AG09309 (cell line): ENCODE data around the gene CYP2W1.

Experiments
- DNase-seq: peaks from one replicate; pipeline ENCODE4 v3.0.0-alpha.2; 2010; ENCODE audit warnings: low read depth
- H3K4me3 ChIP-seq: 2 replicates; pipeline ENCODE4 v1.5.1; 2011; ENCODE audit warnings: mild to moderate bottlenecking, low read depth, low read length, moderate library complexity; ENCODE audit not compliant: control insufficient read depth
- TF ChIP-seq, protein P1 (sequence below): IDR thresholded peaks from 2 replicates; pipeline ENCODE4 v1.5.1; 2011; ENCODE audit warnings: mild to moderate bottlenecking, low read depth, low read length, inconsistent platforms; ENCODE audit not compliant: insufficient read depth, control insufficient read depth; ENCODE audit errors: missing control alignments

The CYP2W1 gene

GRCh38 chr7:979886-980571 is 3.0 kb upstream of the CYP2W1 start:
- TF ChIP-seq, protein P1, sequence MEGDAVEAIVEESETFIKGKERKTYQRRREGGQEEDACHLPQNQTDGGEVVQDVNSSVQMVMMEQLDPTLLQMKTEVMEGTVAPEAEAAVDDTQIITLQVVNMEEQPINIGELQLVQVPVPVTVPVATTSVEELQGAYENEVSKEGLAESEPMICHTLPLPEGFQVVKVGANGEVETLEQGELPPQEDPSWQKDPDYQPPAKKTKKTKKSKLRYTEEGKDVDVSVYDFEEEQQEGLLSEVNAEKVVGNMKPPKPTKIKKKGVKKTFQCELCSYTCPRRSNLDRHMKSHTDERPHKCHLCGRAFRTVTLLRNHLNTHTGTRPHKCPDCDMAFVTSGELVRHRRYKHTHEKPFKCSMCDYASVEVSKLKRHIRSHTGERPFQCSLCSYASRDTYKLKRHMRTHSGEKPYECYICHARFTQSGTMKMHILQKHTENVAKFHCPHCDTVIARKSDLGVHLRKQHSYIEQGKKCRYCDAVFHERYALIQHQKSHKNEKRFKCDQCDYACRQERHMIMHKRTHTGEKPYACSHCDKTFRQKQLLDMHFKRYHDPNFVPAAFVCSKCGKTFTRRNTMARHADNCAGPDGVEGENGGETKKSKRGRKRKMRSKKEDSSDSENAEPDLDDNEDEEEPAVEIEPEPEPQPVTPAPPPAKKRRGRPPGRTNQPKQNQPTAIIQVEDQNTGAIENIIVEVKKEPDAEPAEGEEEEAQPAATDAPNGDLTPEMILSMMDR: no peak
- no peak for DNase-seq
- H3K4me3 ChIP-seq: no peak overlapping the region

DNA sequence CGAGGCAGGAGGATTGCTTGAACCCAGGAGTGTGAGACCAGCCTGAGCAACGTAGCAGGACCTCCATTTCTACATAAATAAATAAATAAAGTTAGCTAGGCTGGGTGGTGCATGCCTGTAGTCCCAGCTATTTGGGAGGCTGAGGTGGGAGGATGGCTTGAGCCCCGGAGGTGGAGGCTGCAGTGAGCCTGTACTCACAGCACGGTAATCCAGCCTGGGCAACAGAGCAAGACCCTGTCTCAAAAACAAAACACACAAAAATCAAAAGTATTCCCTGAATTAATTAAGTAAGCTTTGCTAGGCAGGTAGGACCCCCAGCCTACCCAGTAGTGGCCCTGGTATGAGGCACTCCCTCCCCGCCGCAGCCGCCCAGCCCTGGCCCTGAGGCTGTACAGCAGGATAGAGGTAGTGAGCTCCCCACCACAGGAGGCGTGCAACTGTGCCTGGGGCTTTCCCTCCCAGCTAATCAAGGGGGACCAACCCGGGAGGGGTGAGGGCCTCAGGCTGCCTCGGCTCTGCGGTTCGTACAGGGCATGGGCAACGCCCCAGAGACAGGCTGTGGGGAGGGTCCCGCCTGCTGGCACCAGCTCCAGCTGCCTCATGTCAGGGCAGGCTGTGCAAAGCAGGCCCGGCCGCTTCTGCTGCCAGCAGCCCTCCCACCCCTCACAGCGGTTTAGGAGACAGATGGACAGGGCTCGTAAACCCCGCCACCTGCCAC is 1.0 kb upstream of the CYP2W1 start:
- TF ChIP-seq, protein P1: no peak
- H3K4me3 ChIP-seq: no peak overlapping the region
- DNase-seq: no peak

- TF ChIP-seq, protein P1: no peak
- no peak for DNase-seq
- no peak overlapping the region for H3K4me3 ChIP-seq
Observed at GRCh38 chr7:982511-983003, 424 bp upstream of the CYP2W1 start.

DNA sequence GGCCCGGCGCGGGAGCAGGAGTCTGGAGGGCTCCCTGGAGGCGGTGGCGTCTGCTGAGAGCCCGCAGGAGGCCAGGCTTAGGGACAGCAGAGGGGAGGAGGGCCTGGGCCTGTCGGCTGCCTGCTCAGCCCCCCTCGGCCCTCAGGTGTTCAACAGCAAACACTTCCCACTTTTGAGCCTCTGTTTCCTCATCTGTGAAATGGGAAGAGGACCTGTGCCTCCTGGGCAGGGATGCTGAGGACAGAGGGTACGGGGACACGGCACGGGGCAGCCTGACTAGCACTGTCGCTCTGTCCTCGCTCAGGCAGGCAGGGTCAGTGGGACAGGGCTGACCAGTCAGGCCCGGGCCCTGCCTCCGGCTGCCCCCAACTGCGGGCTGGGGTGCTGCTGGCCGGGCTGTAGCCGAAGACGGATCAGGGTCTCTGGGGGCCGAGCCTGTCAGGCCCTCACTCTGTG is 663 bp downstream of the CYP2W1 start:
- DNase-seq: no peak
- TF ChIP-seq, protein P1: no peak
- H3K4me3 ChIP-seq: no peak overlapping the region

DNA sequence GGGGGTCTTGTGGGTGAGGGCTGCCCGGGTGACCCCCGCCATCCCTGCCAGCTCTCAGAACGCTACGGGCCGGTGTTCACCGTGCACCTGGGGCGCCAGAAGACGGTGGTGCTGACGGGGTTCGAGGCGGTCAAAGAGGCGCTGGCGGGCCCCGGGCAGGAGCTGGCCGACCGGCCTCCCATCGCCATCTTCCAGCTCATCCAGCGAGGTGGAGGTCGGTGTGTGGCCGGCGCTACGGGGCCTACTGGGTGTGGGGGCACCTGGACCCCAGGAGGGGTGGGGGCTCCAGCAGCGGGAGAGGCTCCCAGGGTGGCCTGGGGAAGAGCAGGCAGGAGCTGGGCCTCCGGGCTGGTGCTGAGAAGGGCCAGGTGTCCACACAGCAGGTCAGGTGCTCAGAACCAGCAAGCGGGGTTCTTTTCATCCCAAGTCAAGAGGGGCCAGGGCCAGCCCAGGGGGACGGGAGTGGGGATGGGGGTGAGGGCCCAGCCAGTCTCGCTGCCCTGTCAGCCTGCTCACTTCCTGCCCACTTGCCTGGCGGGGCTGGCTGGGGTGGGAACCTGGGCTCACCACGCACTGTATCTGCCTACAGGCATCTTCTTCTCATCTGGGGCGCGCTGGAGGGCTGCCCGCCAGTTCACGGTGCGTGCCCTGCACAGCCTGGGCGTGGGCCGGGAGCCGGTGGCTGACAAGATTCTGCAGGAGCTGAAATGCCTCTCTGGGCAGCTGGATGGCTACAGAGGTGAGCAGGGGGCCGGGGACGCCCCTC is 1.6 kb downstream of the CYP2W1 start:
- TF ChIP-seq, protein P1: no peak
- DNase-seq: no peak
- no peak overlapping the region for H3K4me3 ChIP-seq

DNA sequence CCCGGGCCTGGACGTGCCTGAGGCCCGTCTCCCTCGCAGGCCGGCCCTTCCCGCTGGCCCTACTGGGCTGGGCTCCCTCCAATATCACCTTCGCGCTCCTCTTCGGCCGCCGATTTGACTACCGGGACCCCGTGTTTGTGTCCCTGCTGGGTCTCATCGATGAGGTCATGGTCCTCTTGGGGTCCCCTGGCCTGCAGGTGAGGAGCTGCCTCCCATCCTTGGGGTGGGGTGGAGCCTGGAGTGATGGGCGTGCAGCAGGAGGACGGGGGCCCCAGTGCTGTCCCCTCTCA is 2.1 kb downstream of the CYP2W1 start:
- no peak for DNase-seq
- TF ChIP-seq, protein P1: no peak
- no peak overlapping the region for H3K4me3 ChIP-seq
